ENCODE data around the gene NRARP. TPM values are rescaled to one million over a fixed set of nuclear protein-coding genes. Genes with fewer than 3 reads are reported as not detected.
A peak's percentile ranks its signal among the peaks of the same experiment; 100 is the strongest.

Gene NRARP
- total and polyA plus RNA-seq, 2 of the 13 experiments (the other 11 are each of a cell fraction or from before 2014, with no cell fraction given), result 0.22 to 0.46 TPM

GRCh38 chr9:137301081-137301947 lies 757 bp downstream of the NRARP start (continued):
- no peak for TF ChIP-seq TBX2 (CRISPR knock-in tag; IDR thresholded peaks at IDR 0.05; ENCODE audit: borderline replicate concordance)
- no peak for TF ChIP-seq FOSL1 (CRISPR knock-in tag; IDR thresholded peaks at IDR 0.05; ENCODE audit: borderline replicate concordance)
- TF ChIP-seq CEBPG (CRISPR knock-in tag; IDR thresholded peaks at IDR 0.05), result no peak
- TF ChIP-seq ELF3 (CRISPR knock-in tag; IDR thresholded peaks at IDR 0.05), result no peak
- TF ChIP-seq ZNF275 (CRISPR knock-in tag; IDR thresholded peaks at IDR 0.05; ENCODE audit: borderline replicate concordance), result no peak
- TF ChIP-seq TBX3 (IDR thresholded peaks at IDR 0.05; ENCODE audit: borderline replicate concordance), result no peak
- TF ChIP-seq SMC3 (IDR thresholded peaks at IDR 0.05; ENCODE audit: low read length), result no peak
- TF ChIP-seq ZNF567 (CRISPR knock-in tag; IDR thresholded peaks at IDR 0.05; ENCODE audit: borderline replicate concordance), result no peak
- TF ChIP-seq HIVEP1 (CRISPR knock-in tag; IDR thresholded peaks at IDR 0.05), result no peak
- 0 out of 2 replicates have a peak, but pooled peaks have one; percentile 29 for TF ChIP-seq ZNF280B (CRISPR knock-in tag; IDR thresholded peaks at IDR 0.05; ENCODE audit: borderline replicate concordance)
- TF ChIP-seq ZNF652 (CRISPR knock-in tag; IDR thresholded peaks at IDR 0.05; ENCODE audit: borderline replicate concordance, low read depth), result no peak
- no peak for TF ChIP-seq ZNF34 (CRISPR knock-in tag; IDR thresholded peaks at IDR 0.05; ENCODE audit: borderline replicate concordance)
- peak; percentile 61 for TF ChIP-seq CCDC6 (CRISPR knock-in tag; IDR thresholded peaks at IDR 0.05)
- TF ChIP-seq MXD3 (CRISPR knock-in tag; IDR thresholded peaks at IDR 0.05), result peak; percentile 74; the same call in 1 of the 2 replicates
- no peak for TF ChIP-seq USF2 (IDR thresholded peaks at IDR 0.05; ENCODE audit: low read depth, low read length)
- no peak for TF ChIP-seq USF2 (CRISPR knock-in tag; IDR thresholded peaks at IDR 0.05; ENCODE audit: borderline replicate concordance)
- TF ChIP-seq SIN3A (IDR thresholded peaks at IDR 0.05; ENCODE audit: borderline replicate concordance, low read depth, low read length), result no peak
- TF ChIP-seq NR1H2 (CRISPR knock-in tag; IDR thresholded peaks at IDR 0.05; ENCODE audit: borderline replicate concordance, low read depth), result no peak
- no peak for TF ChIP-seq NCOA5 (CRISPR knock-in tag; IDR thresholded peaks at IDR 0.05)
- TF ChIP-seq PRMT3 (CRISPR knock-in tag; IDR thresholded peaks at IDR 0.05; ENCODE audit: borderline replicate concordance, low read depth), result no peak
- TF ChIP-seq CC2D1A (CRISPR knock-in tag; IDR thresholded peaks at IDR 0.05), result no peak
- no peak for TF ChIP-seq ZNF460 (CRISPR knock-in tag; IDR thresholded peaks at IDR 0.05; ENCODE audit: borderline replicate concordance)
- no peak for TF ChIP-seq DRAP1 (CRISPR knock-in tag; IDR thresholded peaks at IDR 0.05)
- TF ChIP-seq ZNF274 (CRISPR knock-in tag; IDR thresholded peaks at IDR 0.05), result 0 out of 2 replicates have a peak, but pooled peaks have one; percentile 31
- TF ChIP-seq HNRNPLL (IDR thresholded peaks at IDR 0.05; ENCODE audit: low read depth, low read length, poor library complexity, severe bottlenecking), result peak; percentile 63
